GM23338 (cell line): Measurements from ENCODE around the gene SLC6A11. TPM values are rescaled to one million over a fixed set of nuclear protein-coding genes. Genes with fewer than 3 reads are reported as not detected.

Source experiments
- ATAC-seq: fragments of 200-7000 bp; cut with Tn5 transposase; 3 replicates; pipeline ENCODE4 v1.9.1; 2020
- DNase-seq: peaks from one replicate; pipeline ENCODE4 v3.0.0-alpha.2; 2015; ENCODE audit warnings: low spot score
- H2AFZ ChIP-seq: fragments of 200-600 bp; sonication (generic); 2 replicates; pipeline ENCODE4 v1.8.0; 2016; ENCODE audit warnings: antibody characterized with exemption, mild to moderate bottlenecking, moderate library complexity
- H3F3A ChIP-seq: fragments of 200-600 bp; sonication (generic); replicated peaks from 2 replicates; pipeline ENCODE4 v1.8.0; 2017; ENCODE audit warnings: antibody characterized with exemption, mixed run types, low read depth
- H3K27ac ChIP-seq: fragments of 200-600 bp; sonication (generic); 2 replicates; pipeline ENCODE4 v1.6.1; 2016; ENCODE audit warnings: low read depth
- H3K27me3 ChIP-seq: fragments of 200-600 bp; sonication (generic); 2 replicates; pipeline ENCODE4 v1.8.0; 2016; ENCODE audit warnings: mild to moderate bottlenecking, mixed run types, moderate library complexity; ENCODE audit not compliant: insufficient read depth
- H3K36me3 ChIP-seq: fragments of 200-600 bp; sonication (generic); 2 replicates; pipeline ENCODE4 v1.8.0; 2016; ENCODE audit warnings: mild to moderate bottlenecking; ENCODE audit not compliant: insufficient read depth
- H3K4me1 ChIP-seq: fragments of 200-600 bp; sonication (generic); 2 replicates; pipeline ENCODE4 v1.8.0; 2016; ENCODE audit warnings: mild to moderate bottlenecking, moderate library complexity; ENCODE audit not compliant: insufficient read depth
- H3K4me2 ChIP-seq: fragments of 200-600 bp; sonication (generic); 2 replicates; pipeline ENCODE4 v1.7.1; 2017; ENCODE audit warnings: mixed run types
- H3K4me3 ChIP-seq: fragments of 200-600 bp; sonication (generic); 2 replicates; pipeline ENCODE4 v1.6.1; 2016; ENCODE audit warnings: mixed run types
- H3K79me2 ChIP-seq: fragments of 200-600 bp; sonication (generic); replicated peaks from 2 replicates; pipeline ENCODE4 v1.8.0; 2017; ENCODE audit warnings: mild to moderate bottlenecking; ENCODE audit not compliant: insufficient read depth
- H3K9me2 ChIP-seq: fragments of 200-600 bp; sonication (generic); 2 replicates; pipeline ENCODE4 v1.8.0; 2017; ENCODE audit not compliant: insufficient read depth
- H4K20me1 ChIP-seq: fragments of 200-600 bp; sonication (generic); replicated peaks from 2 replicates; pipeline ENCODE4 v1.8.0; 2017; ENCODE audit warnings: mild to moderate bottlenecking; ENCODE audit not compliant: insufficient read depth
- H3K27ac Mint-ChIP-seq: 2 replicates; pipeline ENCODE4 v1.8.0; 2020; ENCODE audit warnings: inconsistent platforms, mild to moderate bottlenecking, moderate library complexity, mixed read lengths
- H3K27me3 Mint-ChIP-seq: 3 replicates; pipeline ENCODE4 v1.8.0; 2022; ENCODE audit warnings: low read depth, mild to moderate bottlenecking, moderate library complexity, mixed read lengths, inconsistent platforms; ENCODE audit not compliant: insufficient read depth, poor library complexity
- H3K36me3 Mint-ChIP-seq: 3 replicates; pipeline ENCODE4 v1.8.0; 2021; ENCODE audit warnings: low read depth, mild to moderate bottlenecking, inconsistent platforms, moderate library complexity, mixed read lengths
- H3K4me1 Mint-ChIP-seq: 3 replicates; pipeline ENCODE4 v1.8.0; 2020; ENCODE audit warnings: mild to moderate bottlenecking, inconsistent platforms, mixed read lengths
- H3K4me3 Mint-ChIP-seq: 3 replicates; pipeline ENCODE4 v1.8.0; 2021; ENCODE audit warnings: moderate library complexity, mild to moderate bottlenecking, inconsistent platforms, mixed read lengths
- H3K9me3 Mint-ChIP-seq: 3 replicates; pipeline ENCODE4 v1.8.0; 2020; ENCODE audit warnings: moderate library complexity, mild to moderate bottlenecking, inconsistent platforms, mixed read lengths
- CREB1 ChIP-seq: fragments of 250-450 bp; sonication (Bioruptor Pico); IDR thresholded peaks from 2 replicates; pipeline ENCODE4 v1.5.0; 2020; ENCODE audit warnings: low read depth, mild to moderate bottlenecking, moderate library complexity
- CTCF ChIP-seq, 2 experiments: fragments of 200-600 bp in 1 of 2; sonication (generic) in 1 of 2; conservative IDR thresholded peaks; 2 replicates each; pipeline versions ENCODE4 v1.5.1 to v1.6.1; 2016 to 2017; ENCODE audit warnings: antibody characterized with exemption in 2 of 2, low read depth in 2 of 2, mild to moderate bottlenecking in 2 of 2, moderate library complexity in 1 of 2
- ETS1 ChIP-seq: IDR thresholded peaks from 2 replicates; pipeline ENCODE4 v1.6.1; 2016; ENCODE audit warnings: antibody characterized with exemption
- EZH2 ChIP-seq: fragments of 200-600 bp; sonication (generic); IDR thresholded peaks from one replicate; pipeline ENCODE4 v1.8.0; 2017; ENCODE audit warnings: antibody characterized with exemption, mild to moderate bottlenecking, low read depth; ENCODE audit not compliant: unreplicated experiment
- EZH2phosphoT487 ChIP-seq: fragments of 200-600 bp; sonication (generic); IDR thresholded peaks from one replicate; pipeline ENCODE4 v1.8.1; 2018; ENCODE audit warnings: antibody characterized with exemption; ENCODE audit not compliant: unreplicated experiment
- JUNB ChIP-seq: IDR thresholded peaks from one replicate; pipeline ENCODE4 v1.6.1; 2016; ENCODE audit warnings: antibody characterized with exemption; ENCODE audit not compliant: unreplicated experiment
- NANOG ChIP-seq: IDR thresholded peaks from 2 replicates; pipeline ENCODE4 v1.6.1; 2016; ENCODE audit warnings: antibody characterized with exemption, borderline replicate concordance
- POLR2AphosphoS5 ChIP-seq: IDR thresholded peaks from 2 replicates; pipeline ENCODE4 v1.6.1; 2016; ENCODE audit warnings: antibody characterized with exemption, low read depth
- REST ChIP-seq: IDR thresholded peaks from one replicate; pipeline ENCODE4 v1.6.1; 2018; ENCODE audit warnings: antibody characterized with exemption; ENCODE audit not compliant: unreplicated experiment
- ZNF114 ChIP-seq: fragments of 250-450 bp; sonication (Bioruptor Pico); IDR thresholded peaks from 2 replicates; pipeline ENCODE4 v1.5.0; 2020; ENCODE audit warnings: mild to moderate bottlenecking, moderate library complexity
- ZNF331 ChIP-seq: fragments of 250-450 bp; sonication (Bioruptor Pico); IDR thresholded peaks from 2 replicates; pipeline ENCODE4 v1.5.0; 2020; ENCODE audit warnings: low read depth, mild to moderate bottlenecking, moderate library complexity
- polyA plus RNA-seq: library from polyadenylated mRNA; unstranded; fragments of >200 nt; fragmentation: Nextera tagmentation; extraction: Ambion mirVana; gene quantifications from 2 replicates; pipeline ENCODE4 v1.2.1, GENCODE V29; 2016
- total RNA-seq: library from RNA; depleted of rRNA; stranded (reverse); fragments of >200 nt; shearing (Covaris generic); gene quantifications from 2 replicates; pipeline ENCODE4 v1.2.3, GENCODE V29; 2014

SLC6A11 gene
- total and polyA plus RNA-seq, 2 experiments from 2014 or later = 0.47 to 1.1 TPM

GRCh38 chr3:10928961-10929471 is 113.0 kb downstream of the SLC6A11 start:
- H2AFZ ChIP-seq = no peak overlapping the region
- H3K4me1 ChIP-seq = no peaks in the 10 kb centered on the region
- Mint-ChIP-seq H3K4me3 (no peak overlapping the region), H3K27me3 (peaks cover 2% of the 10 kb centered on the region), H3K27ac (no peak overlapping the region), H3K4me1 (peaks cover 2% of the 10 kb centered on the region; the same call in 1 of the 3 replicates), H3K36me3 (no peaks in the 10 kb centered on the region), H3K9me3 (peaks cover 6% of the 10 kb centered on the region; the same call in 2 of the 3 replicates)
- H3K79me2 ChIP-seq = no peaks in the 10 kb centered on the region
- ATAC-seq (no peak), DNase-seq (no peak)
- no peaks in the 10 kb centered on the region for H3K27me3 ChIP-seq
- no peaks in the 10 kb centered on the region for H3K9me2 ChIP-seq
- no peak for TF ChIP-seq CTCF (conservative IDR thresholded peaks at IDR 0.05; ENCODE audit: low read depth in 2 of 2)
- TF ChIP-seq ZNF114 = no peak
- no peak for TF ChIP-seq REST
- TF ChIP-seq POLR2AphosphoS5 = no peak
- no peak for TF ChIP-seq CREB1 (CRISPR knock-in tag)
- TF ChIP-seq EZH2phosphoT487 = no peak
- no peak for TF ChIP-seq NANOG
- no peak for TF ChIP-seq ZNF331 (CRISPR knock-in tag)
- no peak for TF ChIP-seq ETS1
- no peak for TF ChIP-seq EZH2
- no peak for TF ChIP-seq JUNB
- no peaks in the 10 kb centered on the region for H4K20me1 ChIP-seq
- no peak overlapping the region for H3K4me3 ChIP-seq
- H3K4me2 ChIP-seq = no peak overlapping the region
- no peak overlapping the region for H3K27ac ChIP-seq
- no peaks in the 10 kb centered on the region for H3F3A ChIP-seq
- no peaks in the 10 kb centered on the region for H3K36me3 ChIP-seq
